HUES48 (cell line): ENCODE results near the gene CDH7.

Experiments
- H3K27ac ChIP-seq: one replicate; pipeline ENCODE4 v1.7.0; 2013; ENCODE audit warnings: low read depth, low read length, inconsistent platforms
- H3K27me3 ChIP-seq: 2 replicates; pipeline ENCODE4 v1.6.1; 2013; ENCODE audit warnings: mild to moderate bottlenecking, low read length; ENCODE audit not compliant: control insufficient read depth, insufficient read depth
- H3K36me3 ChIP-seq: 2 replicates; pipeline ENCODE4 v1.6.1; 2013; ENCODE audit warnings: low read length; ENCODE audit not compliant: control insufficient read depth, insufficient read depth
- H3K4me1 ChIP-seq: 2 replicates; pipeline ENCODE4 v1.6.1; 2013; ENCODE audit warnings: mild to moderate bottlenecking, low read length; ENCODE audit not compliant: control insufficient read depth, insufficient read depth
- H3K4me3 ChIP-seq: 2 replicates; pipeline ENCODE4 v1.5.1; 2013; ENCODE audit warnings: mild to moderate bottlenecking, low read depth, low read length
- H3K9ac ChIP-seq: 2 replicates; pipeline ENCODE4 v1.6.1; 2013; ENCODE audit warnings: mild to moderate bottlenecking, low read depth, low read length, moderate library complexity
- H3K9me3 ChIP-seq: 2 replicates; pipeline ENCODE4 v1.6.1; 2013; ENCODE audit warnings: low read length; ENCODE audit not compliant: control insufficient read depth, insufficient read depth

The CDH7 gene, protein sequence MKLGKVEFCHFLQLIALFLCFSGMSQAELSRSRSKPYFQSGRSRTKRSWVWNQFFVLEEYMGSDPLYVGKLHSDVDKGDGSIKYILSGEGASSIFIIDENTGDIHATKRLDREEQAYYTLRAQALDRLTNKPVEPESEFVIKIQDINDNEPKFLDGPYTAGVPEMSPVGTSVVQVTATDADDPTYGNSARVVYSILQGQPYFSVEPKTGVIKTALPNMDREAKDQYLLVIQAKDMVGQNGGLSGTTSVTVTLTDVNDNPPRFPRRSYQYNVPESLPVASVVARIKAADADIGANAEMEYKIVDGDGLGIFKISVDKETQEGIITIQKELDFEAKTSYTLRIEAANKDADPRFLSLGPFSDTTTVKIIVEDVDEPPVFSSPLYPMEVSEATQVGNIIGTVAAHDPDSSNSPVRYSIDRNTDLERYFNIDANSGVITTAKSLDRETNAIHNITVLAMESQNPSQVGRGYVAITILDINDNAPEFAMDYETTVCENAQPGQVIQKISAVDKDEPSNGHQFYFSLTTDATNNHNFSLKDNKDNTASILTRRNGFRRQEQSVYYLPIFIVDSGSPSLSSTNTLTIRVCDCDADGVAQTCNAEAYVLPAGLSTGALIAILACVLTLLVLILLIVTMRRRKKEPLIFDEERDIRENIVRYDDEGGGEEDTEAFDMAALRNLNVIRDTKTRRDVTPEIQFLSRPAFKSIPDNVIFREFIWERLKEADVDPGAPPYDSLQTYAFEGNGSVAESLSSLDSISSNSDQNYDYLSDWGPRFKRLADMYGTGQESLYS

GRCh38 chr18:65750389-65751154 lies at the start of gene CDH7:
CDH7 (plus strand) TSS chr18:65751012; CDS start chr18:65762843, 11,831 bp downstream.
- Histone ChIP-seq H3K27me3 (peaks cover 56% of the 10 kb centered on the region), H3K36me3 (no peaks in the 10 kb centered on the region), H3K9ac (no peak within 1 kb of the TSS), H3K4me1 (peaks cover 19% of the 10 kb centered on the region), H3K9me3 (no peaks in the 10 kb centered on the region), H3K4me3 (peak within 1 kb of the TSS; percentile 88), H3K27ac (no peak within 1 kb of the TSS)

- Histone ChIP-seq H3K9me3 (no peaks in the 10 kb centered on the region), H3K4me3 (no peak overlapping the region), H3K4me1 (no peaks in the 10 kb centered on the region), H3K36me3 (no peaks in the 10 kb centered on the region), H3K9ac (no peak overlapping the region), H3K27me3 (no peaks in the 10 kb centered on the region), H3K27ac (no peak overlapping the region)
Observed at GRCh38 chr18:65704046-65704445, 46.8 kb upstream of the CDH7 start.

- Histone ChIP-seq H3K36me3 (no peaks in the 10 kb centered on the region), H3K27ac (no peak overlapping the region)
Observed at GRCh38 chr18:65706646-65707045, 44.2 kb upstream of the CDH7 start.

DNA sequence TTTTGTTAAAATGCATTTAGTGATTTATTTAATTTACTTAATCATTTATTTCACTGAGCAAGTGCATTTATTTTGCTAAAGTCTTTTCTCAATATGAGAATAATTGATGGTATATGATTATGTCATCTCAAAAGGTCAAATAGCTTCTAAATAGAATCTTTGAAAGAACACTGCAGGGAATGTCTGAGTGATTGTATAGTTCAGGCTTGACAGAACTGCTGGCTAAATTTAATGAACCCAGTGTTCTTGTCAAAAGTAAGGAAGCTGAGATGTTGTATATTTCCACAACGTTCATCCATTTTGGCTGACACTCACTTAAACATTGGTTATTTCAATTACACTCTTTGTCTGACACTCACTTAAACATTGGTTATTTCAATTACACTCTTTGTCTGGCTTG lies 39.3 kb upstream of the CDH7 start:
- no peaks in the 10 kb centered on the region for H3K9me3 ChIP-seq
- no peaks in the 10 kb centered on the region for H3K36me3 ChIP-seq
- H3K9ac ChIP-seq = no peak overlapping the region
- no peaks in the 10 kb centered on the region for H3K4me1 ChIP-seq
- H3K4me3 ChIP-seq = no peak overlapping the region
- H3K27ac ChIP-seq = no peak overlapping the region
- H3K27me3 ChIP-seq = no peaks in the 10 kb centered on the region

More at GRCh38 chr18:65706646-65707045, 44.2 kb upstream of the CDH7 start:
- H3K4me1 ChIP-seq = no peaks in the 10 kb centered on the region
- H3K9me3 ChIP-seq = no peaks in the 10 kb centered on the region
- no peaks in the 10 kb centered on the region for H3K27me3 ChIP-seq
- H3K9ac ChIP-seq = no peak overlapping the region
- H3K4me3 ChIP-seq = no peak overlapping the region

GRCh38 chr18:65721619-65722018 lies 29.2 kb upstream of the CDH7 start:
- Histone ChIP-seq H3K9me3 (no peaks in the 10 kb centered on the region), H3K4me1 (no peaks in the 10 kb centered on the region; the same call in 1 of the 2 replicates), H3K4me3 (no peak overlapping the region), H3K9ac (no peak overlapping the region), H3K36me3 (no peaks in the 10 kb centered on the region), H3K27ac (no peak overlapping the region), H3K27me3 (no peaks in the 10 kb centered on the region)

DNA sequence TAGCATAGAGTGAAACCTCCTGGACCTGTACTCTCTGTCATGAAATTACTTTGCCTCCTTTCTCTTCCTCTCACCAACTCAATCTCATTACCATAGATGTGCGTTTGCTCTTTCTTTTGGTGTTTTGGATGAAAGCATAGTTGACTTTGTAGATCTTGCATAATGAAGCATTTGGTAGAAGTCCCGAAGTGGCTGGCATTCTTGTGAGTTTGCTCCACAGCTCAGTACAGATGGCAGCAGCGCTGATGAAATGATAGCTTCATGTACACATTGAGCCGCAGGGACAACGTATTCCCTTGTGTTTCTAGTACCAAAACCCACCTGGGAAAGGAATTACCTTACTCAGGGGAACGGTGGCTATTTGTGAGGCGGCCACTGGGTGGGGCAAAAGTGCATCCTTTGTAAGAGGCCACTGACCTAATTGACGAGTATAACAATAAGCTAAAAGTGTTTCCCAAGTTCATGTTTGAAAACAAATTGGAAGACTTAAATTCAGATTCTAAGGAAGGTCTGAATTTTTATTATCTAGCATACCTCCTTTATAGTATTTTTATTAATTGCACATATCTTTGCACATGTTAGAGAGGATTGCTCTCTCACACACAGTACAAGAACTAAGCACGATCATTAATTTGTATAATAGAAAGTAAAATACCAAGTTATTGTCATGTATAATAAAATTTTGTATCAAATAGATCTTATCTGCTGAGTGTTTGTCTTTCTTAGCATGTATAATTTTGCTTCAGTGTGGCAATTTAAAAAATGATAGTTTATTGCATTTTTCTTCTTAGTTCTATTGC lies 25.4 kb upstream of the CDH7 start:
- Histone ChIP-seq H3K9ac (no peak overlapping the region), H3K27me3 (no peaks in the 10 kb centered on the region), H3K4me1 (no peaks in the 10 kb centered on the region; the same call in 1 of the 2 replicates), H3K4me3 (no peak overlapping the region), H3K36me3 (no peaks in the 10 kb centered on the region), H3K27ac (no peak overlapping the region), H3K9me3 (no peaks in the 10 kb centered on the region)

DNA sequence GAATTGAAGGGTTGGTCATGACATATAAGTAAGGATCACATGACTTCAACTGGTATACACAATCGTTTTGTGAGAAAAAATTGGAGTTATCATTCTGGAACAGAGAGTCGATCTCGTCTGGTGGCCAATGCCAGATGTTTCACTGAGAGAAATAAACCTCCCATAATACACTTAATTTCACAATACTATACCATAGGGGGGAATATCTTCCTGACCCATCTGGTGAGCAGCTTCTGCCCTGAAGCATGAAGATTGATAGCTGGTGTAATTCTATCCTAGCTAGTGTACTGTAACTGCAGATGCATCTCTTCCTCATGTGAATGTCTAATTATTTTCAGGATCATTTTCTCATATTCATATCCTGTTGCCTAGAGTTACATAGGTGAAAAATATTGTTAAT lies 15.7 kb upstream of the CDH7 start:
- no peak overlapping the region for H3K27ac ChIP-seq
- H3K9me3 ChIP-seq = no peaks in the 10 kb centered on the region
- H3K9ac ChIP-seq = no peak overlapping the region
- no peak overlapping the region for H3K4me3 ChIP-seq
- H3K4me1 ChIP-seq = no peaks in the 10 kb centered on the region
- no peaks in the 10 kb centered on the region for H3K36me3 ChIP-seq
- no peaks in the 10 kb centered on the region for H3K27me3 ChIP-seq

- Histone ChIP-seq H3K36me3 (no peaks in the 10 kb centered on the region), H3K4me3 (no peak overlapping the region), H3K27ac (no peak overlapping the region), H3K27me3 (no peaks in the 10 kb centered on the region), H3K9me3 (no peaks in the 10 kb centered on the region), H3K4me1 (no peaks in the 10 kb centered on the region), H3K9ac (no peak overlapping the region)
Observed at GRCh38 chr18:65737471-65737955, 13.3 kb upstream of the CDH7 start.

DNA sequence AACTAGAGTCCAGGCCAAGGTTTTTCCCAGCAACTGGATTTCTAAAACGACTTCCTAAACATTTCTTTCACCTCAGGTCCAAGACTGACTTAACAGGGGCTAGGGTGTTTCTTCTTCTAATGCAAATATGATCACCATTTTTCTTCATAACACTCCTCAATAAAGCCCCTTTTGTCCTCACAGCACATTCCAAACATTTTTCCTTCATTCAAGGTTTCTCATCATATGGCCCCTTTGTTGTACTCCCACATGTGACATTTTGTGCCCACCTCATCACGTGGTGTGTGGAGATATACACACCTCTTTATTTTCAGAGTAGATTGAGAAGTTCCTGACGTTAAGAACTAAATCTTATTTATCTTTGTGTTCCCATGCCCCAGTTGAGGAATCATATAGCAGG lies 3.9 kb upstream of the CDH7 start:
- Histone ChIP-seq H3K36me3 (no peaks in the 10 kb centered on the region), H3K9me3 (no peaks in the 10 kb centered on the region), H3K9ac (no peak overlapping the region), H3K27ac (no peak overlapping the region), H3K27me3 (peaks cover 38% of the 10 kb centered on the region), H3K4me1 (peaks cover 9% of the 10 kb centered on the region), H3K4me3 (no peak overlapping the region)

DNA sequence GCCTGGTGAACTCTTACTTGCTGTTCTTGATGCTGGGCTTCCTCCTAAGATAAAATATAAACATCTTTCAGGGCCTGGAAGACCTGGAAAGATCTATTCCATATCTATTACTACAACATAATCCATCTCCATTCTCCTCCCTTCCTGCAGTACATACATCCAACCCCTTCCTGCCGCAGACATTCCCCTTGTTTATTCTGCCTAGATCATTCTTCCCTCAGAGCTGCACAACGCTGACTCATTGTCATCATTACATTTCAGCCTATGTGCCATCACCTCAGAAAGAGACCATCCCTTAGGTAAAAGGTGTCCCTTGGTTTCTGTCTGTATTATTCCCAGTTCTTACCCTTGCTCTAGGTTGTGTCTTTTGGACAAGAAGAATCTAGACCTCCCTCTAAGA lies 2.5 kb upstream of the CDH7 start:
- Histone ChIP-seq H3K27ac (no peak overlapping the region), H3K27me3 (peaks cover 52% of the 10 kb centered on the region), H3K9me3 (no peaks in the 10 kb centered on the region), H3K4me1 (peaks cover 9% of the 10 kb centered on the region), H3K9ac (no peak overlapping the region), H3K36me3 (no peaks in the 10 kb centered on the region), H3K4me3 (no peak overlapping the region)
